HG03354 (cell line): ENCODE results near the gene SLC45A2.
"Not testable (repeated sequence)": the region's sequence is repeated elsewhere in the genome, so short reads cannot be mapped to it uniquely, and the experiment has no call there.

ENCODE experiments used
- ATAC-seq: cut with Tn5 transposase; IDR thresholded peaks from one replicate; pipeline ENCODE4 v1.9.1; 2021; ENCODE audit warnings: mild to moderate bottlenecking; ENCODE audit not compliant: unreplicated experiment, poor library complexity, severe bottlenecking

The SLC45A2 gene, protein sequence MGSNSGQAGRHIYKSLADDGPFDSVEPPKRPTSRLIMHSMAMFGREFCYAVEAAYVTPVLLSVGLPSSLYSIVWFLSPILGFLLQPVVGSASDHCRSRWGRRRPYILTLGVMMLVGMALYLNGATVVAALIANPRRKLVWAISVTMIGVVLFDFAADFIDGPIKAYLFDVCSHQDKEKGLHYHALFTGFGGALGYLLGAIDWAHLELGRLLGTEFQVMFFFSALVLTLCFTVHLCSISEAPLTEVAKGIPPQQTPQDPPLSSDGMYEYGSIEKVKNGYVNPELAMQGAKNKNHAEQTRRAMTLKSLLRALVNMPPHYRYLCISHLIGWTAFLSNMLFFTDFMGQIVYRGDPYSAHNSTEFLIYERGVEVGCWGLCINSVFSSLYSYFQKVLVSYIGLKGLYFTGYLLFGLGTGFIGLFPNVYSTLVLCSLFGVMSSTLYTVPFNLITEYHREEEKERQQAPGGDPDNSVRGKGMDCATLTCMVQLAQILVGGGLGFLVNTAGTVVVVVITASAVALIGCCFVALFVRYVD

DNA sequence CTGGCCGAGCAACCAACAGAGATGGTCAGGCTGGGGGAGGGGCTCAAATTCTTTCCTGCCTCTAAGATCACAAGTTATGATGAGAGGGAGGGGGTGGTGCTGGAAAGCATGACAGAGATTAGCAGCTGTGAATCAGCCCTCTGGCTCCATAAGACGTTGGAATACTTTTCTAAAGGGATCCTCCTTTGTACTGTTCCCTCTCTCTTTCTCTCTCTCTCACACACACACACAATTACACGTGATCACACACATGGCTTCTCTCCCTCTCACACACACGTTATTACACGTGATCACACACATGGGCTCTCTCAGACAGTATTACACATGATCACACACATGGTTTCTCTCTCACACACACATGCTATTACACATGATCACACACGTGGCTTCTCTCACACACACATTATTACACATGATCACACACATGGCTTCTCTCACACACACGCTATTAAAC lies at the start of gene SLC45A2:
Gene SLC45A2 (minus strand): TSS at position 23 of the 454 bp plus-strand sequence. CDS start 110 bp downstream, outside the sequence.
- ATAC-seq: no peak

DNA sequence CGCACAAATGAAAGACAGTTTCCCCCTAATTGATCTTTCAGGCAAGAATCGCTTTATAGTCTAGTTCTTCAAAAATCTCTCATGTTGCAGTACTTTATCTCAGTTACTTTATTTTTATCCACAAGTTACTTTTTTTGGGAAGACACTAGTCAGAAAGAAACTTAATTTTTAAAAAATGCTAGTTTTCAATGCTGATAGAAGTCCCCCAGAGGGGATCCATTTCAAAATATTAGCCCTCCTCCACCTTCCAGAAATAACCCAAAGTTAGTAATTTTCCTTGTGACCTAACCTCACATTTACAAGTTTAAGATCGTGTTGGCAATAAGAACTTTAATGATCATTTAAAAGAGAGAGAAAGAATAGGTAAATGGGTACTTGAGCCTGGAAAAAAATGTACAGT lies 47.5 kb upstream of the SLC45A2 start:
- ATAC-seq: no peak

DNA sequence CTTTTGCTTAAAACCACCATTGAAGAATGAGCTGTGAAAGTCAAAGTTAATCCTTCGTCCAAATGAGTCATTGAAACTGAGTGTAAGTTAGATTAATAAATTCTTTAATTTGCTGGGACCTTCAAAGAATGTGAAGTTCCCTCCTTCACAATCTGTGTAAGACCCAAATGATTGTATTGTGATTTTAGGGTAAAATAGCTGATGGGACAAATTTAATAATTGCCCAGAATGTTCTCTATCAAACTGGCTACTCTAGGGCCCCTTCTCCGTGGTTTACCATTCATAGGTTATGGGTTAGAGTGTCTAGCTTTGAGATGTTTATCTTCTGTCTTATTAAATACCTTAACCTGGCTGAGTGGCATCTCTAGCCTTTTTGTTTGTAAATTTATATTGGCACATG lies 46.6 kb upstream of the SLC45A2 start:
- ATAC-seq: no peak

DNA sequence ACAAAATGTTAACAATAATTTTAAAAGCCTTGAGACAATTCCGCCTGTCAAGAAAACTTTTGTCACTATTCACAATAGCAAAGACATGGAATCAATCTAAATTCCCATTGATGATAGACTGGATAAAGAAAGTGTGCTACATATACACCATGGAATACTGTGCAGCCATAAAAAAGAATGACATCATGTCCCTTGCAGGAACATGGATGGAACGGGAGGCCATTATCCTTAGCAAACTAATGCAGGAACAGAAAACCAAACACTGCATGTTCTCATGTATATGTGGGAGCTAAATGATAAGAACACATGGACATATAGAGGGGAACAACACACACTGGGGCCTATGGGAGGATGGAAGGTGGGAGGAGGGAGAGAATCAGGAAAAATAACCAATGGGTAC lies 46.1 kb upstream of the SLC45A2 start:
- not testable (repeated sequence) for ATAC-seq

DNA sequence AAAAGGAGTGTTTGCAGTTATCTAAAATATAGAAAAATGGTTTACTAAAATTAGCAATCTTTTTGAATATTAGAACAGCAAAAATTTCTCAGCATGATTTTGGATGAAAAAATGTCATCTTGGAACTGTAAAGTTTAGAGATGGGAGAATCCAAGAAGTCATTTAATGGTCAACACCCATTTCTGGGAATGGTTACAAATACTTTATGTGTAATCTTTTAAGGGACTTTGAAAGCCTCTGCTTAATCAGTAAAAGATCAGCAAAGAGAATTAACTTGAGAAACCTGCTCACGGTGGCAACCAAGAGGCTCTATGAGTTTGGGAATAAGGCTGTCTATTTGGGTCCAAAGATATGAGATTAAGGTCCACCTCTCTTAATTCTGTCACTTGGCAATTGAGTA lies 45.6 kb upstream of the SLC45A2 start:
- ATAC-seq: no peak

DNA sequence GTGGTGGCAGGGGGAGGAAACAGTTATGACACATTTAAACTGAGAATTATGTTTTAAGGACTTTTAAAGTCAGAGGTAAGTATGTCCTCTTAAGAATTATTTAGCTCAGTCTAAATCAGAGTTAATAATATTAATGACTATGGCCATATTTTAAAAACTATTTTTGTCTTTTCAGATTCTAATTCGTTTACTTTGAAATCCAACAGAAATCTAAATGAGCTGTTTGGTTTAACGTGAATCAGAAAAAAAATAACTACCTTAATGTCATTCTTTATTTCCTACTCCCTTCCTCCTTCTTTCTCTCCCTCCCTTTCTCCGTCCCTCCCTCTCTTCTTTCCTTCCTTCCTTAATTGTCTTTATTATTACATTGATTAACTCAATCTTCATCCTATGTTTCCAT lies 43.9 kb upstream of the SLC45A2 start:
- ATAC-seq: no peak

DNA sequence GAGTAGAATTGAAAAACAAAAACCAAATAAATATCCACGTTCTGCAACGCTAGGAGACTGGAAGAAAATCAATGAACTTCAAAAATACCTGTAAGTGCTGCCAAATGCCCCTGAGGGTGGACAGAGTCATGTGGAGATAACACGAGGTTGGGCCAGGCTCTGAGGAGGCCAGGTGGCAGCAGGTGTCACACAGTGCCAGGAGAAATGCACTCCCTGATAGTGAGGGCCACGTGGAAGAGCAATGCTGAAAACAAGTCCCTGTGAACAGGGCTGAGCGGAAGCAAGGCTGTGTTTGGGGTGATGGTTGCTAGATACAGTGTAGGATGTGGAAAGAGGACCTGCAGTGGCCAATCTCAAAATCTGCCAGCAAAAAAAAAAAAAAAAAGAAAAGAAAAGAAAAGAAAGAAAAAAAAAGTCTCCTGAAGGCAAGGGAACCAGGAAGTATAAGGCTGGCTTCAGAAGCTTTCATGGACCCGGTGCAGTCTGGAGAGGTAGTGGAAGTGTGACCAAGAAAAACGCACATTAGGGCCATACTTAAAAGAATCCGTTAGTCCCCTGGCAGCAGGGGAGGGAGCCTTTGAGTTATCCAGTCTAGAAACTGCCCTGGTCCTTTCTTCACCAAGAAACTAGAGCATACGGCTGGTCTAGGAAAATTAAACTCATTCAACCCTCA lies 41.7 kb upstream of the SLC45A2 start:
- no peak for ATAC-seq

DNA sequence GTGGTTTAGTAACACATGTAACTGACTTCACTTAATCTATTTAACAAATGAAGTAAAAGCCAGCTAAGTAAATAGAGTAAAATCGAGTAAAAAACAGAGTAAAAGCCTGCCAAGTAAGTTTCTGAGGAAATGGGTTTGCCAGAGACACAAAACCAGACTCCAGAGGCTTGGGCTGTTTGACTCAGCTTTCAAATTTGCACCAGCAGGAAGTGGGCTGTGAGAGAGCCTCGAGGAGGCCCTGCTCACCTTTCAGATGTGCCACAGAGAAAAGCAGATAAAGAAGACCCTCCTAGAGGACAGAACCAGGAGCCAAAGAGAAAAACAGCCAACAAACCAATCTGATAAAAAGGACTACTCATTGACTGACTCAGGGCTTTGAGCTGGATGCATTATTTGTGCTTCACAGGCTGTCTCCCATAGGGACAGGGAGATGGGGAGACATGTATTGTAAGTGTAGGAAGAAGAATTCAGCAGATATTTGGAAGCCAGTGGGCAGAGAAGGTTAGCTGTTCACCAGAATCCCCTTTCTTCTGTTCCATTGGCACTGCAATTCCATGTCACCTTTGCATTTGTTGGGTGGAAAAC lies 37.7 kb upstream of the SLC45A2 start:
- ATAC-seq: peak; percentile 85

DNA sequence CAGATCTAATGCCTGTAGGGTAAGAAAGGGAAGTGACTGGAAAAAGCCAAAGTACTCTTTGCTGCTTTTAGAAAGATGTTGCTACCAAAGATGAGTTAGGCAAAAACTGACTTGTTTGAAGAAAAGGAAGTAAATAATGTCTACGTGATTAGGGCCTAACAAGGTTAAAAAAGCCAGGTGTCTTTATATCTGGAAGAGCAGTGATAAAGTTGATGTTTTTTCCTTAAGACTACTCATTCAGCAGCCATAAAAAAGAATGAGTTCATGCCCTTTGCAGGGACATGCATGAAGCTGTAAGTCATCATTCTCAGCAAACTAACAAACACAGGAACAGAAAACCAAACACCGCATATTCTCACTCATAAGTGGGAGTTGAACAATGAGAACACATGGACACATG lies 36.8 kb upstream of the SLC45A2 start:
- ATAC-seq: no peak

DNA sequence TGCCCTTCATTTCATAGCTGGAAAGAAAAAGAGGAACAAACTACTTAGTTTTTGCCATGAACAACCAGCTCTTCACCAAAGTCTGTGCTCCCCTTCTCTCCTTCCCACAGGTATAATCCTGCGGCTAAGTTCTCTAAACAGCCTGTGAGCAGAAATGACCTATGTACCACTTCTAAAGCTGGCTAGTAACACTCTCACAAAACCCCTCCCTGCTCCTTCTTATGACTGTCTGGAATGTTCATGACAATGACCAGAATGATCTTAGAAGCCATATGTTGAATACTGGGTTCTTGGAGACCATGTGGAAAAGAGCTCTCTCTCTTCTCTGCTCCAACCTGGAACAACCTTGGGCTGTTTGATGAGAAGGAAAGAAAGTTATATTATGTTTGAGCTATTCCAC lies 36.2 kb upstream of the SLC45A2 start:
- no peak for ATAC-seq

DNA sequence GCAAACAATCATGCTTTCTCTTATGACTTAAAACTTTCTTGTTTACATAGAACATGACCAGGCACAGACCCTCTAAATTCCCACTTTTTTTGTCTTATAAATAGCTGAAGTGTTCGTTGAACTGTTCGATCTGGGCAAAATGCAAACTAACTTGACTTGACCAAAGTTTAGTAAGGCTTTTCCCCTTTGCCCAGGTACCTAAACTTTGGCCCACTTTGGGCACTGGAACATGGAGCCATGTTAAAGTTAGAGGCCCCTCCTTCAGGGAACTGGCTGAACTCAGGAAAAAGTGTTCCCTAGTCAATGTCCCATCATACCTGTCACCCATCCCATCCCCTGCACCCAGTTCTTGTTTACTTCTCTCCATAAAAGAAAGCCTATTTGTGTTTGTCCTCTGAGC lies 32.8 kb upstream of the SLC45A2 start:
- no peak for ATAC-seq

DNA sequence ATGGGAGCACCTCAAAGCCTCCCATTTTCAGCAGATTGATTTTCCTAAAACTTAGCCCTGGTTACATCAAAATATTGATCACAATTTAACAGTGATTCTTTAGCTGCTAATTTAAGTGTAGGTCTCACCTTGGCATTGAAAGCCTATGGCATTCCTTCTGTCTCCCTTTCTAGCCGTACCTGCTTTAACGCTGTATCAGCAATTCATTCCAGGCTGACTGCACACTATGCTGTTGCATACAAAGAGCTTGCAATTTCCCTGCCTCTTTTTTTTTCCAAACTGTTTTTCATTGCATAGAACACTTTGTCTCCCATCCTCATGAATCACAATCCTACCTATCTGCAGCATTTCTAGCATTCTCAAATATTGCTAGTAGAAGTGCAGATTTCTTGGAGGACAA lies 32.3 kb upstream of the SLC45A2 start:
- ATAC-seq: no peak

DNA sequence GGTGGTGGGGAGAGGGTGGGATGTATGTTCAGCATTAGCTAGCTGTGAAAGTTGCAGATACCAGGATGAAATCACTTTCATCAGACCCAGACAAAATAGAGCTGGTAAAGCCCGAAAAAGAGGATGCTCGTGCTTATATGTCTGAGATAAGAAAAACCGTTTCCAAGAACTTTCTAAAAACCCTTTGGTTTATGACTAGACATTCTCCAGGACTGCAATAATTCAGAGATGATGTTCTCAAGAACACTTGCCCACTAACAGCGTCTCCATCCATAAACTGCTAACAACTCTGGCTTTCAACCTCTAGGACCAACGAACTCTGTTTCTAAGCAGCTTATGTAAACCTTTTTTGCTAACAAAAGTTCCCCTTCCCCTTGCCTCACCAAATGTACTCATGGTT lies 31.7 kb upstream of the SLC45A2 start:
- no peak for ATAC-seq

DNA sequence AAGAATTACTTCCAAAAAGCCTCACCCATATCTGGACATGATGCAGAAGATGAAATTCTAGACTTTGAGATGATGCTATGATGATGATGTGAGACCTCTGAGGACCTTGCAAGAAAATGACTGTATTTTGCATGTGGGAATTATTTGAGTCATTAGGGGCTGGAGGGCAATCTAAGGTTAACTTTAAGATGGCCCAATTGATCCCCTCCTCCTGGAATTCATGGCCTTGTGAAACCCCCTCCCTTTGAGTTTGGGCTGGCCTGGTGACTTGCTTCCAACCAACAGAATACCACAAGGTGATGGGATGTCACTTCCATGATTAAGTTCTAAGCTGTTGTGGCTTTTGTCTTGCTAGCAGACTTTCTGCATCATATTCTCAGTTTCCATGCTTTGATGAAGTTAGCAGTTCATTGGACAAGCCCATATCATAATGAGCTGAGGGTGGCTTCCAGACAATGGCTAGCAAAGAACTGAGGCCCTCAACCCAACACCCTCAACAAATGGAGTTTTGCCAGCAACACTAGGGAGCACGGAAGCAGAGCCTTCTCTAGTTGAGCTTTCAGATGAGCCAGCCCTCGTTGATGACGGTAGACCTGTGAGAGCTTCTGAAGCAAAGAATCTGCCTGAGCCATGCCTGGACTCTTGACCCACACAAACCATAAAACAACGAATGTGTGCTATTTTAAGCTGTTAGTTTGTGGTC lies 30.8 kb upstream of the SLC45A2 start:
- no peak for ATAC-seq

DNA sequence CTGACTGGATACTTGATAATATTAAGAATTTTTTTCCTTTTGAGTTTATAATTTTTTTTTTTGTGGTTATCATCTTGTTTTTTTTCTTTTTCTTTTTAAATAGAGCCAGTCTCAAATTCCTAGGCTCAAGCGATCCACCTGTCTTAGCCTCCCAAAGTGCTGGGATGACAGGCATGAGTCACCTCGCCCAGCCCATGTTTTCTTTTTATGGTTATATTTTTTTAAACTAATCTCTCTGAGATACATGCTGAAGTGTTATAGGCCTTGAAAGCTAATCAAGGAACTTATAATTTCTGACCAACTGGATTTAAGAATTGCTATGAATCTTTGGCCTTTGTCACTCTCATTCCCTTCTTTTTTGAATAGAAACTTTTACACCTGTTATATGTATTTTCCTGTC lies 30.1 kb upstream of the SLC45A2 start:
- ATAC-seq: no peak

DNA sequence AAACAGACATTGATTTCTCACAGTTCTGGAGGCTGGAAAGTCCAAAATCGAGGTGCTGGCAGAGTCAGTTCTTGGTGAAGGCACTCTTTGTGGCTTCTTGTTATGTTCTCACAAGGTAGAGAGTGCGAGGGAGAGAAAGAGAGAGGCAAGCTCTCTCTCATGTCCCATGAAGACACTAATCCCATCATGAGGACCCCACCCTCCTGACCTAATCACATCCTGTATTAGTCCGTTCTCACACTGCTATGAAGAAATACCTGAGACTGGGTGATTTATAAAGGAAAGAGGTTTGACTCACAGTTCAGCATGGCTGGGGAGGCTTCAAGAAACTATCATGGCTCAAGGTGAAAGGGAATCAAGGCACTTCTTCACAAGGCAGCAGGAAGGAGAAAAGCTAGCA lies 29.1 kb upstream of the SLC45A2 start:
- ATAC-seq: no peak

DNA sequence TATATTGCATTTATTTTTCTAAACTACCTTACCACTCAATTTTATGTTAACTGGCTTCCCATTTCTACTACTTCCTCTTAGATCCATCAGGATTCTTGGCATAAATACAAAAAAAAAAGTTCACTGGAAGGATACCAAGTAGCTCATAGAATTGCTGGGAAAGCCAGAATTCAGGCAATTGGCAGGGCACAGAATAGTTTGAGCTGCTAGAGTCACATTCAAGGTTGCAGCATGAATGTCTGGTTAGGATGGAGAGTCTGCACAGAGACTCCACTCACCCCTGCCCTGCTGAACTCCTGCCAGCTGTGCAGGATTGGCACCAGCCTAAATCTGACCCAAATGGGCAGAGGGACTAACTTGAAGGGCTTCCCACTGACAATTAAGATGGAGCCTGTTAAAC lies 28.3 kb upstream of the SLC45A2 start:
- ATAC-seq: no peak

DNA sequence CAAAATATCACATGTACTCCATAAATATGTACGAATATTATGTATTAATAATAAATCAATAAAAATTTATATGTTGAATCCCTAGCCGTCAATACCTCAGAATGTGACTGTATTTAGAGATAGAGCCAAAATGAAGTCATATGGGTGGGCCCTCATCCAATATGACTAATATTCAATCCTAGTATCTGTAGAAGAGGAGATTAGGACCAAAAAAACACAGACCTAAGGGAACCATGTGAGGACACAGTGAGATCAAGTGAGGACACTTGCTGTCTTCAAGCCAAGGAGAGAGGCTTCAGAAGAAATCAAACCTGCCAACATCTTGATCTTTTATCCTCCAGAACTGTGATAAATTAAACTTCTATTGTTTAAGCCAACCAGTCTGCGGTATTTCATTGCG lies 27.0 kb upstream of the SLC45A2 start:
- no peak for ATAC-seq

DNA sequence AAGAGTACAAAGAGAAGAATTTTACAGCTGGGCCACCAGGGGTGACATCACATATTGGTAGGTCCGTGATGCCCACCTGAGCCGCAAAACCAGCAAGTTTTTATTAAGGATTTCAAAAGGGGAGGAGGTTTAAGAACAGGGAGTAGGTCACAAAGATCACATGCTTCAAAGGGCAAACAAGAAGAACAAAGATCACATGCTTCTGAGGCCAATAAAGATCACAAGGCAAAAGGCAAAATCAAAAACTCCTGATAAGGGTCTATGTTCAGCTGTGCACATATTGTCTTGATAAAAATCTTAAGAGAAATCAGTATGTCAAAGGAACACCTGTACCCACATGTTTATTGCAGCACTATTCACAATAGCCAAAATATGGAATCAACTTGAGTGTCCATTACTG lies 25.7 kb upstream of the SLC45A2 start:
- ATAC-seq: not testable (repeated sequence)

DNA sequence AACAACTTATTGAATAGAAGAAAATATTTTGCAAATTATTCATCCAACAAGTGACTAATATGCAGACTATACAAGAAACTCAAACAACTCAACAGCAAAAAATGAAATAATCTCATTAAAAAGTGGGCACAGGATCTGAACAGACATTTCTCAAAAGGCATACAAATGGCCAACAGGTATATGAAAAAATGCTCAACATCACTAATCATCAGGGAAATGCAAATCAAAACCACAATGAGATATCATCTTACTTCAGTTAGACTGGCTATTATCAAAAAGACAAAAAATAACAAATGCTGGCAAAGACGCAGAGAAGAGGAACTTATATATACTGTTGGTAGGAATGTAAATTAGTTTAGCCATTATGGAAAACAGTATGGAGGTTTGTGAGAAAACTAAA lies 25.1 kb upstream of the SLC45A2 start:
- no peak for ATAC-seq
